Heart right ventricle (tissue), 16 donors: Measurements from ENCODE around the gene C1orf52. TPM values are rescaled to one million over a fixed set of nuclear protein-coding genes. Genes with fewer than 3 reads are reported as not detected.

ENCODE experiments used
- ATAC-seq, 8 donors: fragments of 200-7000 bp; cut with Tn5 transposase; one replicate each; pipeline ENCODE4 v1.9.1; 2020; ENCODE audit warnings: mild to moderate bottlenecking in 8 of 8, moderate library complexity in 8 of 8, moderate number of reproducible peaks in 1 of 8
- DNase-seq, 2 donors: peaks; one replicate each; pipeline ENCODE4 v3.0.0-alpha.2; 2020
- H3K27ac ChIP-seq, 10 donors: fragments of 200-600 bp; sonication (generic) in 2 of 10; one replicate each; pipeline versions ENCODE4 v1.5.0 to v1.8.0; 2020 to 2022; ENCODE audit warnings: mild to moderate bottlenecking in 3 of 10
- H3K27me3 ChIP-seq, 7 donors: fragments of 200-600 bp; one replicate each; pipeline ENCODE4 v1.8.0; 2021 to 2022; ENCODE audit warnings: mild to moderate bottlenecking in 2 of 7
- H3K36me3 ChIP-seq, 9 donors: fragments of 200-600 bp; sonication (generic) in 1 of 9; one replicate each; pipeline versions ENCODE4 v1.5.0 to v1.8.0; 2020 to 2022; ENCODE audit warnings: mild to moderate bottlenecking in 2 of 9
- H3K4me1 ChIP-seq, 9 donors: fragments of 200-600 bp; sonication (generic) in 1 of 9; one replicate each; pipeline versions ENCODE4 v1.5.0 to v1.8.0; 2020 to 2022; ENCODE audit warnings: mild to moderate bottlenecking in 4 of 9
- H3K4me3 ChIP-seq, 10 donors: fragments of 200-600 bp; sonication (generic) in 2 of 10; one replicate each; pipeline versions ENCODE4 v1.5.0 to v1.8.0; 2020 to 2022; ENCODE audit warnings: mild to moderate bottlenecking in 7 of 10, moderate library complexity in 2 of 10
- H3K9me3 ChIP-seq, 11 donors: fragments of 200-600 bp in 10 of 11; sonication (generic) in 2 of 11; one replicate each; pipeline versions ENCODE4 v1.5.0 to v1.8.0; 2013 to 2022; ENCODE audit warnings: mild to moderate bottlenecking in 2 of 11, control low read depth in 1 of 11, moderate library complexity in 1 of 11
- CTCF ChIP-seq, 9 donors: fragments of 200-600 bp; sonication (generic) in 2 of 9; IDR thresholded peaks; one replicate each; pipeline versions ENCODE4 v1.5.0 to v1.8.0; 2021 to 2022; ENCODE audit warnings: antibody characterized with exemption in 9 of 9, mild to moderate bottlenecking in 5 of 9, moderate library complexity in 1 of 9
- WGBS, 2 donors: extraction: QIAGEN DNeasy Blood & Tissue Kit; methylation state at CpG; one replicate each; pipeline ENCODE4 v1.1.7; 2013; ENCODE audit warnings: inconsistent platforms in 1 of 2; 5-methylcytosine and 5-hydroxymethylcytosine counted together
- intact Hi-C, 10 donors: fragments of 100-400 bp; cut with DNase I; formaldehyde crosslinking; loops; one replicate each; pipeline versions ENCODE4 v1.11.1 to v1.14.2; 2022
- polyA plus RNA-seq, 2 donors: library from polyadenylated mRNA; stranded (reverse); fragments of 200-250 nt; gene quantifications; one replicate each; pipeline ENCODE4 v1.2.3, GENCODE V29; 2013
- total RNA-seq, 10 donors: library from RNA; stranded (reverse); fragmentation: NEBNext Ultra II Directional in 3 of 10; extraction: Animal tissue kit (Norgen Biotek cat#: 25700) in 3 of 10; gene quantifications; one replicate each; pipeline versions ENCODE4 v1.2.1 to v1.2.4, GENCODE V29; 2021 to 2023
- donor health status: Arrhythmogenic right ventricular cardiomyopathy.
- donor health status: ischemic (EF 13 %, LVEDD 7.1; RV severe dilation, severe dysfunction).
- donor health status: healthy with polysubstance abuse.
- donor health status: DM: no; HTN: yes; CAD: no.
- donor health status: DM: no; HTN: no; CAD: no.
- donor health status: ischemic (EF 25% LVEDD 6.9; RV normal size, moderate dysfunction).
- donor health status: ischemic (EF 25% LVEDD 5.7; RV mildly dilated, moderate dysfunction).
- donor health status: healthy.
- donor health status: DM: yes; HTN: yes; CAD: no.
- donor health status: Ischemic cardiomyopathy.
- donor health status: ischemic (EF 35%, LVEDD 5.7; RV mildly dilated, moderate dysfunction).
- donor health status: nonischemic (EF 11% LVEDD 7.7; RV severe dilation, severe dysfunction).
- donor health status: DM: yes; HTN: yes; CAD: no.
- donor health status: PGD.
- donor health status: ischemic (EF 29% LVEDD 5.4; RV normal size, mild dysfunction).
- donor health status: nonischemic (EF 23%, LVEDD 6.1; RV moderate dilation, normal function).

C1orf52 gene
- total and polyA plus RNA-seq, 12 donors, result 12.8 to 34.4 (median 15.7) TPM

GRCh38 chr1:85297538-85297854 lies 38.0 kb upstream of the C1orf52 start:
- intact Hi-C loops, result loop anchor here in 1 of 10 donors (1.0 kb wide), 1 partner anchor 21 kb away; the partner anchor contains the start of gene BCL10
- TF ChIP-seq CTCF (IDR thresholded peaks at IDR 0.05), result no peak
- Histone ChIP-seq H3K27me3 (no peaks in the 10 kb centered on the region), H3K27ac (peak overlapping the region in 8 of 10 donors; percentile 35 to 73 (median 48)), H3K9me3 (no peaks in the 10 kb centered on the region), H3K36me3 (no peaks in the 10 kb centered on the region), H3K4me3 (peak overlapping the region in 4 of 10 donors; percentile 3 to 18 (median 14)), H3K4me1 (peaks cover 0 to 26% (median 13%) of the 10 kb centered on the region in 9 donors)
- no peak for ATAC-seq
- 38 to 66% methylated on average over 1 of the region's 1 CpG for WGBS, 2 donors
- DNase-seq, result no peak

GRCh38 chr1:85296980-85297379 lies 37.5 kb upstream of the C1orf52 start:
- no peaks in the 10 kb centered on the region for H3K9me3 ChIP-seq
- peaks cover 0 to 26% (median 13%) of the 10 kb centered on the region in 9 donors for H3K4me1 ChIP-seq
- intact Hi-C loops, result loop anchor here in 1 of 10 donors (1.0 kb wide), 1 partner anchor 21 kb away; the partner anchor contains the start of gene BCL10
- DNase-seq (no peak), ATAC-seq (no peak)
- no peaks in the 10 kb centered on the region for H3K27me3 ChIP-seq
- no peak for TF ChIP-seq CTCF (IDR thresholded peaks at IDR 0.05)
- no peaks in the 10 kb centered on the region for H3K36me3 ChIP-seq
- H3K27ac ChIP-seq, result peak overlapping the region in 5 of 10 donors; percentile 42 to 73 (median 57)
- 57 to 78% methylated on average over 1 of the region's 1 CpG for WGBS, 2 donors
- H3K4me3 ChIP-seq, result no peak overlapping the region

- no peak overlapping the region for H3K4me3 ChIP-seq
- no peak for DNase-seq
- H3K36me3 ChIP-seq, result no peaks in the 10 kb centered on the region
- H3K9me3 ChIP-seq, result no peaks in the 10 kb centered on the region
- peaks cover 0 to 26% (median 13%) of the 10 kb centered on the region in 9 donors for H3K4me1 ChIP-seq
- 75 to 92% methylated on average over 4 of the region's 4 CpGs for WGBS, 2 donors
- ATAC-seq, result no peak
- TF ChIP-seq CTCF (IDR thresholded peaks at IDR 0.05), result no peak
- intact Hi-C loops, result no loop called here
- H3K27ac ChIP-seq, result no peak overlapping the region
- no peaks in the 10 kb centered on the region for H3K27me3 ChIP-seq
Measured at GRCh38 chr1:85295654-85296053, 36.2 kb upstream of the C1orf52 start.

GRCh38 chr1:85295006-85295431 lies 35.6 kb upstream of the C1orf52 start:
- no peak overlapping the region for H3K27ac ChIP-seq
- intact Hi-C loops, result no loop called here
- WGBS, 2 donors, result 51 to 53% methylated on average over 3 of the region's 3 CpGs
- H3K9me3 ChIP-seq, result no peaks in the 10 kb centered on the region
- no peaks in the 10 kb centered on the region for H3K27me3 ChIP-seq
- H3K36me3 ChIP-seq, result no peaks in the 10 kb centered on the region
- no peak overlapping the region for H3K4me3 ChIP-seq
- H3K4me1 ChIP-seq, result peaks cover 3 to 26% (median 13%) of the 10 kb centered on the region in 9 donors
- no peak for TF ChIP-seq CTCF (IDR thresholded peaks at IDR 0.05)
- ATAC-seq (no peak), DNase-seq (no peak)
